IMR-90 (cell line): Measurements from ENCODE around the gene SLC25A22. TPM values are rescaled to one million over a fixed set of nuclear protein-coding genes. Genes with fewer than 3 reads are reported as not detected.

Experiments
- ATAC-seq: fragments of 200-7000 bp; cut with Tn5 transposase; 2 replicates; pipeline ENCODE4 v1.9.1; 2020; ENCODE audit warnings: low read depth, mild to moderate bottlenecking, moderate library complexity
- BruUV-seq: library from RNA; stranded (reverse); fragments of 400-500 nt; replicated peaks from 2 replicates; lab custom pipeline; 2021; lab: Mats Ljungman, UMichigan
- CTCF ChIA-PET: fragments of 300-600 bp; formaldehyde crosslinking; extraction: SDS; loops from one replicate; lab custom pipeline; 2021; ENCODE audit warnings: antibody characterized with exemption; lab: Yijun Ruan, JAX
- POLR2A ChIA-PET: fragments of 300-600 bp; sonication (Branson Sonifier 250); formaldehyde crosslinking; loops from one replicate; lab custom pipeline; 2022; ENCODE audit warnings: antibody characterized with exemption; ENCODE audit not compliant: unreplicated experiment; lab: Charles Lee
- DNase-seq: peaks from one replicate; pipeline ENCODE4 v3.0.0; 2013
- H2AFZ ChIP-seq: replicated peaks from 2 replicates; pipeline ENCODE3; 2013; ENCODE audit warnings: low read length, mild to moderate bottlenecking; ENCODE audit not compliant: poor library complexity
- H2AK5ac ChIP-seq: 2 replicates; pipeline ENCODE4 v1.6.1; 2013; ENCODE audit warnings: low read depth, low read length, inconsistent platforms
- H2AK9ac ChIP-seq: replicated peaks from 2 replicates; pipeline ENCODE3; 2013; ENCODE audit warnings: mild to moderate bottlenecking, low read depth, low read length, moderate library complexity; ENCODE audit not compliant: poor library complexity
- H2BK120ac ChIP-seq: 2 replicates; pipeline ENCODE4 v1.6.1; 2013; ENCODE audit warnings: low read depth, low read length, inconsistent platforms
- H2BK15ac ChIP-seq: 3 replicates; pipeline ENCODE4 v1.6.1; 2013; ENCODE audit warnings: low read depth, low read length, inconsistent platforms
- H2BK20ac ChIP-seq: 2 replicates; pipeline ENCODE4 v1.6.1; 2013; ENCODE audit warnings: low read depth, mild to moderate bottlenecking, inconsistent platforms, low read length, moderate library complexity
- H2BK5ac ChIP-seq: 2 replicates; pipeline ENCODE4 v1.6.1; 2013; ENCODE audit warnings: mild to moderate bottlenecking, low read depth, low read length, inconsistent platforms; ENCODE audit not compliant: poor library complexity, severe bottlenecking
- H3K14ac ChIP-seq: replicated peaks from 2 replicates; pipeline ENCODE4 v1.6.1; 2013; ENCODE audit warnings: low read depth, low read length, inconsistent platforms
- H3K18ac ChIP-seq: 2 replicates; pipeline ENCODE4 v1.6.1; 2013; ENCODE audit warnings: low read depth, low read length, control low read depth
- H3K23ac ChIP-seq: 2 replicates; pipeline ENCODE4 v1.6.1; 2013; ENCODE audit warnings: low read depth, low read length, inconsistent platforms
- H3K27ac ChIP-seq: 2 replicates; pipeline ENCODE4 v1.5.1; 2013; ENCODE audit warnings: mild to moderate bottlenecking, control low read depth, low read length; ENCODE audit not compliant: insufficient read depth
- H3K27me3 ChIP-seq: 2 replicates; pipeline ENCODE4 v1.6.1; 2013; ENCODE audit warnings: low read length; ENCODE audit not compliant: control insufficient read depth, insufficient read depth
- H3K36me3 ChIP-seq: 2 replicates; pipeline ENCODE4 v1.6.1; 2013; ENCODE audit warnings: low read length, mixed read lengths; ENCODE audit not compliant: control insufficient read depth, insufficient read depth
- H3K4ac ChIP-seq: 2 replicates; pipeline ENCODE4 v1.6.1; 2013; ENCODE audit warnings: low read depth, low read length, inconsistent platforms
- H3K4me1 ChIP-seq: 2 replicates; pipeline ENCODE4 v1.6.1; 2013; ENCODE audit warnings: low read length, mixed read lengths; ENCODE audit not compliant: control insufficient read depth, insufficient read depth
- H3K4me2 ChIP-seq: 2 replicates; pipeline ENCODE4 v1.6.1; 2013; ENCODE audit warnings: low read depth, mild to moderate bottlenecking, control low read depth, low read length, moderate library complexity
- H3K4me3 ChIP-seq: 2 replicates; pipeline ENCODE4 v1.5.1; 2013; ENCODE audit warnings: low read depth, mild to moderate bottlenecking, control low read depth, low read length, moderate library complexity; ENCODE audit not compliant: insufficient read depth
- H3K56ac ChIP-seq: 2 replicates; pipeline ENCODE4 v1.6.1; 2013; ENCODE audit warnings: low read length, inconsistent platforms; ENCODE audit not compliant: insufficient read depth; ENCODE audit errors: extremely low read depth
- H3K79me1 ChIP-seq, 2 experiments: 2 replicates each; pipeline ENCODE4 v1.6.1; 2013; ENCODE audit warnings: low read length in 2 of 2, inconsistent platforms in 1 of 2, low read depth in 1 of 2
- H3K9ac ChIP-seq: 2 replicates; pipeline ENCODE4 v1.6.1; 2013; ENCODE audit warnings: low read depth, low read length, control low read depth
- H3K9me1 ChIP-seq: 2 replicates; pipeline ENCODE4 v1.6.1; 2013; ENCODE audit warnings: low read length, inconsistent platforms; ENCODE audit not compliant: insufficient read depth
- H3K9me3 ChIP-seq: 2 replicates; pipeline ENCODE4 v1.6.1; 2013; ENCODE audit warnings: low read length; ENCODE audit not compliant: control insufficient read depth, insufficient read depth
- H4K20me1 ChIP-seq: 2 replicates; pipeline ENCODE4 v1.6.1; 2013; ENCODE audit warnings: low read length, inconsistent platforms; ENCODE audit not compliant: insufficient read depth
- H4K5ac ChIP-seq: 2 replicates; pipeline ENCODE4 v1.6.1; 2013; ENCODE audit warnings: mild to moderate bottlenecking, low read depth, low read length, control low read depth
- H4K8ac ChIP-seq, 2 experiments: 2 replicates each; pipeline ENCODE4 v1.6.1; 2013; ENCODE audit warnings: low read depth in 2 of 2, low read length in 2 of 2, control low read depth in 1 of 2, inconsistent platforms in 1 of 2
- H4K91ac ChIP-seq: 2 replicates; pipeline ENCODE4 v1.6.1; 2013; ENCODE audit warnings: low read depth, low read length, inconsistent platforms; ENCODE audit not compliant: insufficient read depth
- CEBPB ChIP-seq: IDR thresholded peaks from 2 replicates; pipeline ENCODE4 v1.6.1; 2012; ENCODE audit warnings: low read depth, low read length, improper control_type of control experiment
- FOS ChIP-seq: fragments of 150-350 bp; IDR thresholded peaks from 2 replicates; pipeline ENCODE4 v1.6.1; 2016; ENCODE audit warnings: low read depth, low read length
- MAZ ChIP-seq: IDR thresholded peaks from 2 replicates; pipeline ENCODE4 v1.6.1; 2012; ENCODE audit warnings: low read depth, mild to moderate bottlenecking, low read length, improper control_type of control experiment, moderate library complexity, borderline replicate concordance
- RCOR1 ChIP-seq: IDR thresholded peaks from 2 replicates; pipeline ENCODE4 v1.6.1; 2012; ENCODE audit warnings: mild to moderate bottlenecking, low read length, improper control_type of control experiment; ENCODE audit not compliant: insufficient replicate concordance
- WGBS, 2 experiments: methylation state at CpG; one replicate each; pipeline versions ENCODE4 v1.1.5 to v1.1.7; 2013; ENCODE audit warnings: missing lambda C conversion rate in 2 of 2; ENCODE audit not compliant: insufficient read length in 1 of 2; ENCODE audit errors: extremely low coverage in 2 of 2; 5-methylcytosine and 5-hydroxymethylcytosine counted together
- dilution Hi-C: fragments of 300-500 bp; cut with HindIII; formaldehyde crosslinking; loops from one replicate; pipeline ENCODE4 v1.14.3; 2018; ENCODE audit warnings: low sequenced_read_pairs; ENCODE audit not compliant: unreplicated experiment
- in situ Hi-C: fragments of 300-500 bp; cut with MboI; formaldehyde crosslinking; loops from 3 replicates; pipeline ENCODE4 v1.14.3; 2019; ENCODE audit warnings: low sequenced_read_pairs, inconsistent platforms, mixed read lengths
- intact Hi-C: fragments of 100-400 bp; cut with micrococcal nuclease; formaldehyde crosslinking; loops from 2 replicates; pipeline ENCODE4 v1.10.0; 2022
- polyA plus RNA-seq, 3 experiments: library from polyadenylated mRNA; depleted of rRNA; stranded (reverse); fragments of >200 nt; gene quantifications; 2 replicates each; pipeline ENCODE4 v1.2.3, GENCODE V29; 2012; ENCODE audit warnings: low replicate concordance in 1 of 3
- total RNA-seq: library from RNA; depleted of rRNA; stranded (reverse); fragments of >200 nt; gene quantifications from 2 replicates; pipeline ENCODE4 v1.2.3, GENCODE V29; 2012
- TF ChIP-seq, protein P1 (sequence below): fragments of 150-350 bp; IDR thresholded peaks from 2 replicates; pipeline ENCODE4 v1.6.1; 2017; ENCODE audit warnings: mild to moderate bottlenecking, antibody characterized with exemption, low read length, low read depth
- TF ChIP-seq, protein P2 (sequence below): fragments of 150-350 bp; IDR thresholded peaks from 2 replicates; pipeline ENCODE4 v1.6.1; 2016; ENCODE audit warnings: low read depth, mild to moderate bottlenecking, low read length, moderate library complexity, borderline replicate concordance
- TF ChIP-seq, protein P3 (sequence below): conservative IDR thresholded peaks from 2 replicates; pipeline ENCODE4 v1.5.1; 2012; ENCODE audit warnings: mild to moderate bottlenecking, low read depth, low read length, improper control_type of control experiment

Gene SLC25A22
- total and polyA plus RNA-seq, 2 of the 4 experiments (the other 2 are of a cell fraction), result 8.2 to 41.3 TPM

GRCh38 chr11:845872-846495, 47.9 kb upstream of the SLC25A22 start:
- no peaks in the 10 kb centered on the region for H3K9me3 ChIP-seq
- ChIA-PET CTCF (no interaction called here), POLR2A (no interaction called here)
- H3K23ac ChIP-seq, result peak overlapping the region; percentile 90
- peak overlapping the region; percentile 98 for H3K27ac ChIP-seq
- DNase-seq (no peak), ATAC-seq (no peak)
- no TSS peak for BruUV-seq
- H3K27me3 ChIP-seq, result no peaks in the 10 kb centered on the region
- H3K4me2 ChIP-seq, result peak overlapping the region; percentile 92
- peaks cover 43% of the 10 kb centered on the region for H4K20me1 ChIP-seq
- H4K5ac ChIP-seq, result peak overlapping the region; percentile 92
- peaks cover 15% of the 10 kb centered on the region for H3K9me1 ChIP-seq
- peak overlapping the region; percentile 93 for H4K91ac ChIP-seq
- H3K4me1 ChIP-seq, result peaks cover 41% of the 10 kb centered on the region
- dilution Hi-C loops, result no loop called here
- intact Hi-C loops, result loop anchor here (10.0 kb wide), 1 partner anchor 209 kb away; no protein-coding TSS in a partner anchor
- peak overlapping the region; percentile 92 for H2BK20ac ChIP-seq
- in situ Hi-C loops, result no loop called here
- H3K4me3 ChIP-seq, result no peak overlapping the region
- H3K14ac ChIP-seq, result peak overlapping the region; percentile 99
- peak overlapping the region; percentile 90 for H3K18ac ChIP-seq
- peak overlapping the region; percentile 80 for H3K9ac ChIP-seq
- H2AK9ac ChIP-seq, result peak overlapping the region; percentile 100
- H2AK5ac ChIP-seq, result peak overlapping the region; percentile 100
- TF ChIP-seq, protein P1, sequence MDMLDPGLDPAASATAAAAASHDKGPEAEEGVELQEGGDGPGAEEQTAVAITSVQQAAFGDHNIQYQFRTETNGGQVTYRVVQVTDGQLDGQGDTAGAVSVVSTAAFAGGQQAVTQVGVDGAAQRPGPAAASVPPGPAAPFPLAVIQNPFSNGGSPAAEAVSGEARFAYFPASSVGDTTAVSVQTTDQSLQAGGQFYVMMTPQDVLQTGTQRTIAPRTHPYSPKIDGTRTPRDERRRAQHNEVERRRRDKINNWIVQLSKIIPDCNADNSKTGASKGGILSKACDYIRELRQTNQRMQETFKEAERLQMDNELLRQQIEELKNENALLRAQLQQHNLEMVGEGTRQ, result no peak
- TF ChIP-seq, protein P2, sequence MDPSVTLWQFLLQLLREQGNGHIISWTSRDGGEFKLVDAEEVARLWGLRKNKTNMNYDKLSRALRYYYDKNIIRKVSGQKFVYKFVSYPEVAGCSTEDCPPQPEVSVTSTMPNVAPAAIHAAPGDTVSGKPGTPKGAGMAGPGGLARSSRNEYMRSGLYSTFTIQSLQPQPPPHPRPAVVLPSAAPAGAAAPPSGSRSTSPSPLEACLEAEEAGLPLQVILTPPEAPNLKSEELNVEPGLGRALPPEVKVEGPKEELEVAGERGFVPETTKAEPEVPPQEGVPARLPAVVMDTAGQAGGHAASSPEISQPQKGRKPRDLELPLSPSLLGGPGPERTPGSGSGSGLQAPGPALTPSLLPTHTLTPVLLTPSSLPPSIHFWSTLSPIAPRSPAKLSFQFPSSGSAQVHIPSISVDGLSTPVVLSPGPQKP, result no peak
- TF ChIP-seq FOS, result no peak
- TF ChIP-seq, protein P3, sequence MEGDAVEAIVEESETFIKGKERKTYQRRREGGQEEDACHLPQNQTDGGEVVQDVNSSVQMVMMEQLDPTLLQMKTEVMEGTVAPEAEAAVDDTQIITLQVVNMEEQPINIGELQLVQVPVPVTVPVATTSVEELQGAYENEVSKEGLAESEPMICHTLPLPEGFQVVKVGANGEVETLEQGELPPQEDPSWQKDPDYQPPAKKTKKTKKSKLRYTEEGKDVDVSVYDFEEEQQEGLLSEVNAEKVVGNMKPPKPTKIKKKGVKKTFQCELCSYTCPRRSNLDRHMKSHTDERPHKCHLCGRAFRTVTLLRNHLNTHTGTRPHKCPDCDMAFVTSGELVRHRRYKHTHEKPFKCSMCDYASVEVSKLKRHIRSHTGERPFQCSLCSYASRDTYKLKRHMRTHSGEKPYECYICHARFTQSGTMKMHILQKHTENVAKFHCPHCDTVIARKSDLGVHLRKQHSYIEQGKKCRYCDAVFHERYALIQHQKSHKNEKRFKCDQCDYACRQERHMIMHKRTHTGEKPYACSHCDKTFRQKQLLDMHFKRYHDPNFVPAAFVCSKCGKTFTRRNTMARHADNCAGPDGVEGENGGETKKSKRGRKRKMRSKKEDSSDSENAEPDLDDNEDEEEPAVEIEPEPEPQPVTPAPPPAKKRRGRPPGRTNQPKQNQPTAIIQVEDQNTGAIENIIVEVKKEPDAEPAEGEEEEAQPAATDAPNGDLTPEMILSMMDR, result no peak
- TF ChIP-seq MAZ, result peak; percentile 49; the same call in 1 of the 2 replicates
- TF ChIP-seq CEBPB, result no peak
- TF ChIP-seq RCOR1, result no peak
- peak overlapping the region; percentile 54 for H2AFZ ChIP-seq
- H2BK120ac ChIP-seq, result peak overlapping the region; percentile 95
- 29% methylated on average over 4 of the region's 8 CpGs; no CpG with 5 or more reads in 1 of the 2 experiments for WGBS, 2 experiments
- peak overlapping the region; percentile 70; the same call in 1 of the 2 replicates for H3K56ac ChIP-seq
- H2BK5ac ChIP-seq, result peak overlapping the region; percentile 100
- peaks cover 4% of the 10 kb centered on the region; the same call in 1 of the 2 replicates for H3K36me3 ChIP-seq
- H3K4ac ChIP-seq, result peak overlapping the region; percentile 96
- peaks cover 23 to 68% of the 10 kb centered on the region in 2 experiments; a peak in 3 of 4 replicates for H3K79me1 ChIP-seq
- H4K8ac ChIP-seq, result peak overlapping the region; percentile 32 to 91; a peak in 2 of 4 replicates
- peak overlapping the region; percentile 42; the same call in 1 of the 3 replicates for H2BK15ac ChIP-seq
